LNCaP clone FGC (cell line): Measurements from ENCODE around the gene PTGFR.

ENCODE experiments used
- DNase-seq: peaks from one replicate; pipeline ENCODE4 v3.0.0-alpha.2; 2011; ENCODE audit warnings: low read depth
- H3K4me3 ChIP-seq: 2 replicates; pipeline ENCODE4 v1.5.1; 2011; ENCODE audit warnings: mild to moderate bottlenecking, low read depth, low read length, control low read depth
- TF ChIP-seq, protein P1 (sequence below): IDR thresholded peaks from 2 replicates; pipeline ENCODE4 v1.5.1; 2012; ENCODE audit warnings: mild to moderate bottlenecking; ENCODE audit not compliant: control insufficient read depth, insufficient read depth; ENCODE audit errors: extremely low read depth

Gene PTGFR

DNA sequence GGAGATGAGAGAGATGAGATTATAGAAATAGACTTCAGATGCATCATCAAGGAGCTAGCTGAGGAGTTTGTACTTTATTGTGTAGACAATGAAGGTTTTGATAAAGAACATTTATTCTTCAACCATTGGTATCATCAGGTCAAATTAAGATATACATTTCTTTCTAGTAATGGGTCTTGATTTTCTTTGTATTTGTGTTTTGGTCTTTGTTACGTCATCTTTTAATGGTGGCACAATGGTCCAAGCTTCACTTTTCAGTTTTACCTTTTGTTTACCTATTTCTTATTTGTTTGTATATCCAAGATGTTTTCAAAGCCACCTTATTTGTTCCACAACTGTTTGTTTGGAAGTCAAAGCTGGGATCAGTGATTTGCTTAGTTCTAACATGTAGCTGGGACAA is 44.5 kb downstream of the PTGFR start:
- TF ChIP-seq, protein P1, sequence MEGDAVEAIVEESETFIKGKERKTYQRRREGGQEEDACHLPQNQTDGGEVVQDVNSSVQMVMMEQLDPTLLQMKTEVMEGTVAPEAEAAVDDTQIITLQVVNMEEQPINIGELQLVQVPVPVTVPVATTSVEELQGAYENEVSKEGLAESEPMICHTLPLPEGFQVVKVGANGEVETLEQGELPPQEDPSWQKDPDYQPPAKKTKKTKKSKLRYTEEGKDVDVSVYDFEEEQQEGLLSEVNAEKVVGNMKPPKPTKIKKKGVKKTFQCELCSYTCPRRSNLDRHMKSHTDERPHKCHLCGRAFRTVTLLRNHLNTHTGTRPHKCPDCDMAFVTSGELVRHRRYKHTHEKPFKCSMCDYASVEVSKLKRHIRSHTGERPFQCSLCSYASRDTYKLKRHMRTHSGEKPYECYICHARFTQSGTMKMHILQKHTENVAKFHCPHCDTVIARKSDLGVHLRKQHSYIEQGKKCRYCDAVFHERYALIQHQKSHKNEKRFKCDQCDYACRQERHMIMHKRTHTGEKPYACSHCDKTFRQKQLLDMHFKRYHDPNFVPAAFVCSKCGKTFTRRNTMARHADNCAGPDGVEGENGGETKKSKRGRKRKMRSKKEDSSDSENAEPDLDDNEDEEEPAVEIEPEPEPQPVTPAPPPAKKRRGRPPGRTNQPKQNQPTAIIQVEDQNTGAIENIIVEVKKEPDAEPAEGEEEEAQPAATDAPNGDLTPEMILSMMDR, result no peak
- no peak overlapping the region for H3K4me3 ChIP-seq
- no peak for DNase-seq

GRCh38 chr1:78536427-78536826 is 45.7 kb downstream of the PTGFR start:
- TF ChIP-seq, protein P1, result no peak
- DNase-seq, result no peak
- no peak overlapping the region for H3K4me3 ChIP-seq

- DNase-seq, result no peak
- H3K4me3 ChIP-seq, result no peak overlapping the region
- TF ChIP-seq, protein P1, result no peak
These were observed 49.3 kb downstream of the PTGFR start for GRCh38 chr1:78540048-78540447.

- TF ChIP-seq, protein P1, result no peak
- H3K4me3 ChIP-seq, result no peak overlapping the region
- DNase-seq, result no peak
These were observed 50.7 kb downstream of the PTGFR start for GRCh38 chr1:78541479-78541878.

DNA sequence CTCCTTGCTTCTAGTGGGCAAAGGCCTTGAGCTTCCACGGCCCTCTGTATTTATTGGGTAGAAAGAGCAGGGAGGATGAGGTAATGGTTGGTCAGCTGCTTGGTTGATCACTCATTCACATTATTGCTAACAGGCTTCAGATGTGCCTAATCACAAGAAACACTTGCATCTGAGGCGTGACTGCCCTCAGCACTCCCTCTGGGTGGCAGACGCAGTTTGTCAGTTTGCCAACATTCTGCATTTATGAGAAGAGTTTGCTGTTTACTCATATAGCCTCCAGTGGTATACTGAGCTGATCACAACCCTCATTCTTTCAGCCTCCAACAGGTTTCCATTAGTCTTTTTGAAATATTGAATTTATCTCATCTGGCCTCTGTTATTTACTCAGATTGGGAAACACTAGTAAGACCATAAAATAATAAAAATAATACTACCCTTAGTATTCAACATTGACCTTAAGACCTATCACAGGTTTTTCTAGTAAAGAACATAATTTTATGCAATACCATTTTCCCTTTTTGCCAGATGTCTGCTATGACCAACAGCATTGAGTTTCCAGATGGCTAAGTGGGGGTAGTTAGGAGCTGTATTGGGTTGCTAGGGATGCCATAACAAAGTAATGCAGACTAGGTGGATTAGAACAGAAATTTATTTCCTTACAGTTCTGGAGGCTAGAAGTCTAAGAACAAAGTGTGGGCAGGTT is 53.3 kb downstream of the PTGFR start:
- TF ChIP-seq, protein P1, result no peak
- no peak overlapping the region for H3K4me3 ChIP-seq
- no peak for DNase-seq

DNA sequence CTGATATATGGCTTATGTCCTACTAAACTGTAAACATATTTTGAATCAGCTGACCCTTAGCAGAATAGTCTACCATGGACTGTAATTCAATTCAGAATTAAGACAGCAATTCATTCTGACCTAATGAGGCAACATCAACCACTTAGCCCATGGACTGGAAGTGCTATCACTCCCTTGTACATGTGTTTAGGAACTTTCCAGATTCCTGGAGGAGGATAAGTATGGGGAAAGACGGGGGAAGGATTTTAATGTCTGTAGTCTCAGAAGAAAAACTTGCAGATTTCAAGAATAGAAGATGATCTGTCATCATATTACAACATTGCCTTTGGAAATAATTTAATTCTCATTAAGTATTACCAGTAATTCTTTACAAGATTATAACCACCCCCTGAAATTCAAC is 56.3 kb downstream of the PTGFR start:
- DNase-seq, result no peak
- TF ChIP-seq, protein P1, result no peak
- no peak overlapping the region for H3K4me3 ChIP-seq

GRCh38 chr1:78549331-78549730 is 58.6 kb downstream of the PTGFR start:
- peak overlapping the region; percentile 45 for H3K4me3 ChIP-seq
- TF ChIP-seq, protein P1, result no peak
- DNase-seq, result peak; percentile 95
